ENCODE measurements around the gene TIMM17B.

The TIMM17B gene

DNA sequence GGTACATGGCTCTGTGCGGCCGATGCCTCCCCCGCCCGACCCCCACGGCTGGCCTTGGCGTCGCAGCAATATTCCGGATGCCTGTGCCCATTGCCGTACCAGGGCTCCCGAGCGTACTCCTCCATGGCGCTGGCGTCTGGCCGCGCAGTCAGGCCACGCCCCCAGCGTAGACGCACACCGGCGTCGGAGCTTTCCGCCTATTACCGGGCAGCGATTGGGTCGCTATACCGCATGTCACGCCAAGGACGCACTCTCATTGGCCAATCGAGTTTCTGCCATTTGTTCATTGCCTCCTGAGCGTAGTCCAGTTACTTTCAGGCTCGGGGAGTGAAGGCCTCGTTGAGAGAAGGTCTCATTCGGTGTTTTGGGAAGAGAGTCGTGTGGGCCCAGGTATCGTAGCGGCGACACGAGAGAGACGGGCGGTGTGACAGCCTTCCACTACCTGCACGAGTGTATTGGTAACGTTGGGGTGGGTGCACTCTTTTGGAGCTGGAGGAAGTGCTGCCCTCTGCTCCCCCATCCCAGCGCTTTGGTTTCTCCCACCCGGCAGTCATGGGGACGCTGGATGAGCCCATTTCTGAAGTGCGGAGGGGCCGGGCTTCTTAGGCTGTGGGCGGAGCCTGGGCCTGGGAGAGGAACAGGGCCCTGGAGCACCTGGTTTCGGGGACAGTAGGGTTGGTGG is at the start of gene TIMM17B, which contains the start of gene PQBP1:
Gene TIMM17B (minus strand): TSS at position 144 of the 682 bp plus-strand sequence. CDS start 19 bp downstream, at position 125.
Gene PQBP1 (plus strand): TSS at position 306 of the 682 bp plus-strand sequence. CDS start 580 bp downstream, outside the sequence.
- in situ Hi-C loops (cut with HindIII; ENCODE audit: low sequenced_read_pairs) = no loop called here

DNA sequence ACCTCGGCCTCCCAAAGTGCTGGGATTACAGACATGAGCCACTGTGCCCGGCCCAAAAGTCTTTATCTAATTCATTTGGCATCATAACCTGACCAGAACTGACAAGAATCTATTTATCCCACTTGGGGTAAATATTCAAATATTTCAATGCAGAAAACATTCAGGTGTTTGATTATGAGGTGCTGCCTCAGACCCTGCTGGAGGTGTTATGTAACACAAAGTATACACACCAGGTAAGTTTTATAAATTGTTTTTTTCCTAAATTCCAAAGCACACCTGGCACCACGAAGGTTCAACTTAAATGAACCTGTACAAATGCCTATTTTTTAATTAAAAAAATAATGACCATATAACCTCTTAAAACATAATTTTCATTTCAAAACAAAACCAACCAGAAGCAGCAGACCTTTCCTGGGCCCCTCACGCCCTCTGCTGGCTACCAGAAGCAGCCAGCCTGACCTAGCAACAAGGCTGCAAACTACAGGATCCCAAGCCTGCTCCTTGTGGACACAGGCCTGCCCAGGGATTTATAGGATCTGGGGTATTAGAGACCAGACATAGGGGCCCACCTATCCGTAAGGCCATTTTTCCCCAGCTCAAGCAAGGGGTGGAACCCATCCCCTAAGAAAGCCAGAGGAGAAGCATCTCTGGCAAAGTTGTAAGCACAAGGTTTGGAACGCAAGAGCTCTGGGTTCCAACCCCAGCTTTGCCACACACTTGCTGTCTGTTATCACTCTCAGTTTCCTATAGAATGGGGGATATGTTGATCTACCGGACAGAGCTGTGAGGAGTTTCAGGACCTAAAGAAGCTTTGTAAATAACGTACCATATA is 48.2 kb upstream of the TIMM17B start:
- in situ Hi-C loops (cut with HindIII; ENCODE audit: low sequenced_read_pairs) = no loop called here

DNA sequence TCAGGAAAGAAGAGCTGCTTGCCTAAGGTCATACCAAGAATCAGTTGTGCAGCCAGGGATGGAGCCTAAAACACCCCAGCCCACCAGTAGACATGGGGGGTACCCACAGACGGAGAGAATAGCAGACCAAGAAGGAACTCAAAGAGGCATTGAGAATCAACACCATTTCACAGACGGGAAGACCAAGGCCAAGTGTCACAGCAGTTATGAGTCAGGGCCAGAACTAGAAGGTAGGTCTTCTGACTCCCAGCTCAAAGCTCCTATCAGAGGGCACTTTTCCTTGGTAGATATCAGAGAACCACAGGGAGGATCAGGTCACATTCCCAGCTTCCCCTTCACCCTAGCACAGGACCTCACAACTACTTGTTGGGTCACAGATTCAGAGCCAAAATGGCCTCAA is 45.3 kb upstream of the TIMM17B start:
- in situ Hi-C loops (cut with HindIII; ENCODE audit: low sequenced_read_pairs) = no loop called here

DNA sequence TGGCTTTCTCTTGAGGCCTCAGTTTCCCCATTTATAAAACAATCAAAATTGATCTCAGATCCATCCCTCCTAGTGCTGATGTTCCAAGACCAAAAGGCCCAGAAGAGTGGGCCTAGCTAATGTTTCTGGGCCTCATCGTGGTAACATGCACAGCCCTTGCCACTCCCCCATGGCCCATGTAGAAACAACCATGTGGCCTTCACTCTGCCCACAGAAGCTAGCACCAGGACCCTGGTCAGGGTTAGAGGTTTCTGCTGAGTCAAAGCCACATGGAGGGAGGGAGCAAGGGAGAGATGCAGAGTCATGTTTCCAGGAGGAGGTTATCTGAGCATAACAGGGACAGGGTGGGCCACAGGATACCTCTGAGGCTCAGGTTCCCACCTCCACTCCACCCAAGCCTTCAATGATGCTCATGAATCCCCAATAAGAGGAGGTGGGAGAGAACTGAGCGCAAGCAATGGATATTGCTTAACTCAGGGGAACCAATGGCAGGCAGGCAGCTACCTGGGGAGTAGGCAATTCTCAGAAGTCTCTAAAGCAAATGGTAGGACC is 42.9 kb upstream of the TIMM17B start:
- in situ Hi-C loops (cut with HindIII; ENCODE audit: low sequenced_read_pairs) = no loop called here

DNA sequence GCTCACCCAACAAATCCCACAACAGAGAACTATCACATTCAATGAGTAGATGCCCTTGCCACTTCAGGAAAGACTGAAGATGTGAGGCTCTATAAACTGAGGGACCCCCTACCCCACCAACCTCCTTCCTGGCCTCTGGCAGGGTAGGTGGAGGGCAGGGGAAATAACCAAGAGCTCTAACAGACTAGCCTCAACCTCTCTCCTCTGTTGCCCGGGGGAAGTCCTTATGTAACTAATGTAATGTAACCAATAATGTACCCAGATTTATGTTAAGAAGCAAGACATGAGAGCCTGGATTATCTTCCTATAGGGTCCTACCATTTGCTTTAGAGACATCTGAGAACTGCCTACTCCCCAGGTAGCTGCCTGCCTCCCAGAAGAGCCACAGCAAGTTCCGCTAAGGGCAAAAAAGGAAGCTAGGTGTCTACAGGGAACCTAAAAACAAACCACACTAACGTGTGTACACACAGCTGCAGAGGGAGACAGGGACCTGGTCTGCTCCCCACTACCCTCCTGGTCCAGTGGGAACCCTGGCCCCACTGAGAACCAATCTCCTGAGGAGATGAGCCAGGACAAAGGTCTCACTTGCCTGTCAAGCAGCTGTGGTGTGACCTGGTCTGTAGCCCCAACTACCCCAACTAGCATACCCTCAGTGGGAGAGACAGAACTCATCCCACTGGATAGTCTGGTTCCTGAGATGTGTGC is 42.1 kb upstream of the TIMM17B start:
- in situ Hi-C loops (cut with HindIII; ENCODE audit: low sequenced_read_pairs) = no loop called here

DNA sequence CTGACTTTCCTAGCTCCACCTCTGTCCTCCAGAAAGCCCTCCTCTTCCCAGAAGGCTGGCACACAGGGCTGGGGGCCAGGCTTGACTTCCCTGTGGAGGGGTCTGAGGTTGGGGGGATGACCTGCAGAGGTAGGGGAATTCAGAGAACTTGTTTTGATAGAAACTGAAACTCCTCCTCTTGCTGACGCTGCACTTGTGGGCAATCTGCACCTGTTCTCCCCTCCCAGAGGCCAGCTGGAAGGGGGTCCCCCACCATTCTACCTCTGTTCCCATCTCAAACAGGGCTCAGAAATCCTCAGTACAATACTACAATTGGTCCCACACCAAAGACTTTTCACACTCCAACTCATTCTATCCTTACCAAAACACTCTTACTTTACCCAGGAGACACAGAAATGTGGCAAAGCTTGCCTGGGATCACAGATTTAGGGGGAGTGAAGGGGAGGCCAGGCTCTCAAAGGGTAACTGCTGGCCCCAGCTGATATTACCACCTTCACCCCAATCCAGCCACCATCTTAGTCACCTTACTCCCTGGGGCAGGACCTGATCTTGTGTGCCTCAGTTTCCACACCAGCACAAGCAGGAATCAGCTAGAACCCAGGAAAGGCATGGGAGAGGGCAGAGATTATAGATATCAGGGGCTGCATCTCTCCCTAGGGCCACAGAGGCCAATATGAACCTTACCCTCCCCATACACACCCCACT is 41.3 kb upstream of the TIMM17B start:
- in situ Hi-C loops (cut with HindIII; ENCODE audit: low sequenced_read_pairs) = no loop called here

DNA sequence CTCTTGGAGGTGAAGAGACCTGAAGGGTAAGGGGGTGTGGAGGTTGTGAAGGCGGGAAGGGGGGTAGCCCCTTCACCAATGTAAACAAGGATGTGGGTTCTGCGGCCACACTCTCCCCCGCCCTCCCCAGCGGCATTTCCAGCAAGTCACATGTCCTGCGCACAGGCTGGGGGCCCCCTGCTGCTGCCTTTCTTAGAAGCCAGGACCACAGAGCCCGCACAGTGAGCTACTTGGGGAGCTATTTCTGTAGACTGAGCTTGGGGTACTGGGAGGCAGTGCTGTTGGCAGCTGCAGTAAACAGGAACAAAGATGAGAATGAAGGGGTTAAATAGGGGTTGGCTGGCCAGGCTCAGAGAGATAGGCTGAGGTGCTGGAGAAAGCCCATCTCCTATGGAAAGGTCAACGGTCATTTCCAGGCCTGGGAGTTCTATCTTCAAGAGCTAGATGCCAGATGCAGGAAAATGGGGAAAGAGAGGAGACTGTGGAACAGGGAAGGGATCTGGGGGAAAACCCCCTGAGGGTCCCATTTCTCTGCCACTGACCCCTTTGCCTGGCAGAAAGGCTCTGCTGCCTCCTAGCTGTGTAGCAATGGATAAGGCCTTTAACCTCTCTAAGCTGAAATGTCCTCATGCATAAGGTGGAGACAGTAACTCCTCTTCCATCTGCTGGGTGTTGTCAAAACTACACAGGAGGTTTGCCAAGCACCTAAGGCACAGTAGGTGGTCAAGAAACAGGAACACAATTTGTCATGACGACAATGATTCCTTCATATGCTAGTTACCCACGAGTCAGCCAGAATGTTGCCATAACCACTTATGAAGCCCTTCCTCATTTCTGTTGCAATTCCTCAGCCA is 39.7 kb upstream of the TIMM17B start:
- in situ Hi-C loops (cut with HindIII; ENCODE audit: low sequenced_read_pairs) = no loop called here

DNA sequence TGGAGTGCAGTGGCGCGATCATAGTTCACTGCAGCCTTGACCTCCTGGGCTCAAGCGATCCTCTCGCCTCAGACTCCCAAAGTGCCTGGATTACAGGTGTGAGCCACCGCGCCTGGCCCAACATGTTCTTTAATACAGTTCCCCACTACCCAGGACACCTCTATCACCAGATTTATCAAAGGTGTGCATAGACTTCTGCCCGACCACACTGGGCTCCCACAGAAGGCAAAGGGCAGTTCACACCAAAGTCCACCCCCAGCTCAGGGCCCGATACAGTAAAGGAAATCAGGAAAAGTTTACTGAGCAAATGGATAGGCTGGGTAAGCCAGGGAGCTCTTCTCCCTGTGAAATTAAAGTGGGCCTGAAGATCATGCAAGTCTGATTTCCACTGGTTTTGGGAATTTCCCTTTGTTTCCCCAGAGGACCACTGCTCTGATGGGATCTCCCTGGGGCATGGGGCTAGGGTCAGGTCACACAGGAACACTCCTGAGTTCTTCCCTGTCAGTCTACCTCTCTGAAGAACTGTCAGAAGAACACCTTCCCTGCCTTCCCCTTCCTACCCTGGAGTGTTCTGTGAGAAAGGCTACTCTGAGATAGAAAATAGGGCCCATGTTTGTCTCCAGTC is 39.0 kb upstream of the TIMM17B start:
- in situ Hi-C loops (cut with HindIII; ENCODE audit: low sequenced_read_pairs) = no loop called here

DNA sequence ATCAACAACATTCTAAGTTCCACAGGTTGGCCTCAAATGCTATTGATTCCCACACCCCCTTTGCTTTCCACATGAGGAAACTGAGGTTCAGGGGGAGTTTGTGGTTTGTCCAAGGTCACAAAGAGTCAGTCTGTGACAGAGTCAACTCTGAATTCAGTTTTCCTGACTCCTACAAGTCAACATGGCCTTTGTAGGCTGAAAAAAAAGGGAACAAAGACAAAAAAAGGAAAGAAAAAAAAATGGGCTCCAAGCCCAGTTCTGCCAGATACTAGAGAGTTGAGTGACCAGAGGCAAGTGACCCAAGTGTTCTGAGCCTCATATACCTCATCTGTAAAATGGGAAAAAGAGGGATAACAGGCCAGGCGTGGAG is 37.7 kb upstream of the TIMM17B start:
- in situ Hi-C loops (cut with HindIII; ENCODE audit: low sequenced_read_pairs) = no loop called here

DNA sequence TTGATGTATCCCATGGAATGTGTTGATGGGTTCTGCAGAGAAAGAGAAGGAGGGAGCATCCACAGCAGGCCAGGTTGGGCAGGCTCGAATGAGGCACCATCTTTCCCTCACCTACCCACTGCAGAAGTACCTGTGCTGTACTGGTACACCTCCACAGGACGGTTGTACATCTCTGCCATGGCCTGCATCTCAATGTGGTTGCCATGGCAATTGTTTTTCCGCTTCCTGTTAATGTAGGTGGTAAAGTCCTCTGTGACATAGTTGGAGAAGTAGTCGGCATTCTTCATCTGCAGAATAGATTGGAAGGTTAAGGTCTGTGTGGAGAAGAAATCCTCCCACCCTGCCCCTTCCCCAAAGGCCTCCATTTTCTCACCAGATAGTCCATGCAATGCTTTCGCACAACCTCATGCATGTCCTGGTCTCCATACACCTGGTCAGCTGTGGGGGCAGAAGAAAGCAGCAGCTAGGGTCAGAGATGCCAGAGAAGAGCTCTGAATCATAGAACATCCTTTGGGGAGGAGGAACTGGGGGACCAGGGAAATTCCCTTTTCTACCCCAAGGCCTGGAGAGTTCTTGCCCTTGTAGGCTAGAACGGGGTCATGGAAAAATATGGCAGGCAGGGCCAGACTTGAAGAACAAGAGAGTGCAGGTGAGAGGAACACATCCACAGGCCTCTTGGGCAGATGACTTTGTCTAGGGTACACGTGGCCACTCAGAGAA is 37.2 kb upstream of the TIMM17B start:
- in situ Hi-C loops (cut with HindIII; ENCODE audit: low sequenced_read_pairs) = no loop called here

DNA sequence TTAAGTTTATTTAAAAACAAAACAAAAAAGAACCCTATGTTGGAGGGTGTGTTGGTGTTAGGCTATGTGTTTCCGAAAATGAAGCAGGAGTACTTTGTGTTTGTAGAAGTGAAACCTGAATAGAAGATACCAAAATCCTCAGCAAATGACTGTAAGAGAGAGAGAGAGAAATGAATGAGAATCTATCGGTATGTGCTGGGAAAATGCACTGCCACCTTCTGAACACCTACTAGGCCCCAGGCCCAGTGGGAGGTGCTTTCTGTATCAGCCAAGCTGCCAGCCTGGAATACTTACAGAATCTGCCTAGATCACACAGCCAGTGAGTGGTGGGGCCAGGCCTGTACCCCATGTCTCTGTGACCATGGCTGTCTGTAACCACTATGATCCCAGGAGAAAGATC is 36.2 kb upstream of the TIMM17B start:
- in situ Hi-C loops (cut with HindIII; ENCODE audit: low sequenced_read_pairs) = no loop called here

DNA sequence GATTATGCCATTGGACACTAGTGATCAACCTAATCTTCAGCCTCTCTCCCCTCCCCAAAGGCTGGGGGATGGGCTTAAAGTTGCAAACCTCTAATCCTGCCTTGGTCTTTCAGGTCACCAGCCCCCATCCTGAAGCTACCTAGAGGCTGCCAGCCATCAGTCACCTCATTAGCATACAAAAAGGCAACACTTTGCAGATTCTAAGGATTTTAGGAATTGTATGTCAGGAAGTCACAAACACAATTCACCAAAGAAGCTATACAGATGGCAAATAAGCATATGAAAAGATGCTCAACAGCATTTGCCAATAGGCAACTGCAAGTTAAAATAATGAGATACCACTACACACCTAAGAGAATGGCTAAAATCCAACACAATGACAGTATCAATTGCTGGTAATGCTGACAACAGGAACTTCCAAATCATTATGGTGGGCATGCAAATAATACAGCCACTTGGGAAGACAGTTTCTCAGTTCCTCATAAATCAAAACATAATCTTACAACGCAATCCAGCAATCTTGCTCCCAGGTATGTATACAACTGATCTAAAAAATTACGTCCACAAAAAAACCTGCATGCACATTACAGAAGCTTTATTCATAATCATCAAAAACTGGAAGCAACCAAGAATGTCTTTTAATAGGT is 30.3 kb upstream of the TIMM17B start:
- in situ Hi-C loops (cut with HindIII; ENCODE audit: low sequenced_read_pairs) = no loop called here

DNA sequence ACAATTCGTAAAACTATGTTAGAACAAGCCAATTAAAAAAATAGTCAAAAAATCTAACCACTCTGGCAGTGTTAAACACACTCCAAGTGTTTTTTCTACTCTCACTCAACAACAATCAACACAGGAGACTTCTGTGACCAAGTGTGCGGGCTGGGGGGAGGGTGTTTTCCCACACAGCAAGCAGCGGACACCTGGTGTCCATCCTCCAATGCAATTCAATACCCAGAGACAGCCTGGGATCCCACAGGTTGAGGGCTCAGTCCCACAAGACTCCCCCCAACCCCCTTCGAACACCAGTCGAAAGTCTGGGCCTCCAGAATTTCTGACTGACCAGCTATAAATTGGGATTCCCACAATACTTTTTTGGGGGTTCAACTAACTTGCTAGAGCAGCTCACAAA is 29.6 kb upstream of the TIMM17B start:
- in situ Hi-C loops (cut with HindIII; ENCODE audit: low sequenced_read_pairs) = no loop called here

DNA sequence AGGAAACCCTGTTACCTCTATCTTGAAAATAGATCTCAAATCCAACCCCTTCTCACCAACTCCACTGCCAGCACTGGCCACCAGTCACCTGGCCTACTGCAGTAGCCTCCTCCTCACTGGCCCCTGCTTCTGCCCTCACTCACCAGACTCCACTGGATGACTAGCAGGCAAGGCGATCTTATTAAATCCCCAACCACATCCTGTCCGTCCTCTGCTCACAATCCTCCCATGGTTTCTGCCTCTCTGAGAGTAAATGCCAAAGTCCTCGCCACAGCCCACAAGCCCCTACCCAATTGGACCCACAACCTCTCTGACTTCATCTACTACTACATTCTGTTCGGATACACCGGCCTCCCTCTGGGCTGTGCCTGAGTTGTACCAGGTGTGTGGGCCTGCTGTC is 26.7 kb upstream of the TIMM17B start:
- in situ Hi-C loops (cut with HindIII; ENCODE audit: low sequenced_read_pairs) = no loop called here

DNA sequence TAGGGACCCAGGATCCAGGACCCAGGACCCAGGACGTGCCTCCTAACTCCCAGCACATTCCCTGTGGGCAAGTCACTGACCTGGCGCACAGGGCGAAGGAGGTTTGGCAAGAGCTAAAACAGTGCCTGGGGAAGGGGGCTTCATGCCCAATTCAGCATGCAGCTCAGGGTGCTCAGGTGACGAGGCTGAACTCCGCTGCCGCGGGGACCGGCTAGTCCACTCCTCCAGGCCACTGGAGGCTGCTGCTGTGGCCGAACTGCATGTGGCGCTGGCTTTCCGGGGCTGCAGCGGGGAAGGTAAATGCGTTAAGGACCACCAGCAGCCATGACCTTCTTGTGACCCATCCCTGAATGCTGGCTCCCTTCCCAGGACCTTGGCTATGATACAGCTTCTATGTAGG is 26.2 kb upstream of the TIMM17B start:
- in situ Hi-C loops (cut with HindIII; ENCODE audit: low sequenced_read_pairs) = no loop called here

DNA sequence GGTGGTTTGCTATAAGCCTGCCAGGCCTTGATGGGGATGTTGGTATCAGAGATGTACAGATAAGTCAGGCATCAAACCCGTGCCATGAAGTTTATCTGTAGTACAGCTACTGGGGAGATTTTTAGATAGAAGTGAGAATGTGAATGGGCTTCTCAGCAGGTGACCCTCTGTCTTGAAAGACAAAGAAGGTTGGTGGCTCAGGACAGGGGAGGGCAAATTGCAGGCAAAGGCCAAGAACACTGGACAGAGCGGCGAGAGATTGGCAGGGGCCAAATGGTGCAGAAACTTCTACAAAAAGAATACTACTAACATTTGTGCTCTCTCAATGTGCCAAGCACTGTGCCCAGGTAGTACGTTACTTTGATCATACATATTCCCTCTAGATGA is 23.1 kb upstream of the TIMM17B start:
- in situ Hi-C loops (cut with HindIII; ENCODE audit: low sequenced_read_pairs) = no loop called here

DNA sequence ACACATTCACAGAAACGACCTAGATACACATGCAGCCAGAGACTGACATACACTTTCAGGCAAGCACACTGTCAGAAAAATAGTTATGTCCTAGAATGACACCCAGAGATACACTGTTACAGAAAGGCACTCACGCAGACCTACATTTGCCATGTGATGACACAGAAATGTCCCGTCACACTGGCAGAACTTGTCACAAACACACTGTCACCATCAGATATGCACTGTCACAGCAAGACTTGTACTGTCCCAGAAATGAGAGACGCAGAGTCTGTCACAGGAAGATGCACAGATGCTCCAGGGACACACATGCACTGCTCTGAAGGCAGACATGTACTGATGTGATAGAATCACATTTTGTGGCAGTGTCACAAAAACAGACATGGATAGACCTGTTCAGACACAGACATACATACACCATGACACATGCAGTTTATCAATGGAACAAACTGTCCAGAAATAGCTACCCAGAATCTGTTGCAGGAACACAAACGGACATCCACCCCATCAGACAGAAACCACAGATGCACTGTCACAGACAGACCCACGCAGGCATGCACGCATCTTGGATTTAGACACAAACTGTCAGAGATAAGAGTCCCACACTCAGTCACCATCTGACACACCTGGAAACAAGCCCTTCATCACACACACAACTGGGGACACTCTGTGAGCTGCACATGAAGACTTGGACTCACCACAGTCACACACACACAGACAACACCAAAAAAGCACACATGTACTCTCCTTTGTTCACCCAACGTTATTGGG is 22.6 kb upstream of the TIMM17B start:
- in situ Hi-C loops (cut with HindIII; ENCODE audit: low sequenced_read_pairs) = no loop called here

All from endothelial cell of hepatic sinusoid (primary cell).